Vagina (tissue), 2 donors: ENCODE data around the gene TNFAIP1. TPM values are rescaled to one million over a fixed set of nuclear protein-coding genes. Genes with fewer than 3 reads are reported as not detected.

ENCODE experiments used
- DNase-seq, 2 donors: peaks; one replicate each; pipeline ENCODE4 v3.0.0-alpha.2; 2017; ENCODE audit errors: extremely low spot score in 2 of 2
- H3K27ac ChIP-seq: fragments of 200-600 bp; sonication (generic); one replicate; pipeline ENCODE4 v1.5.1; 2019
- H3K27me3 ChIP-seq: fragments of 200-600 bp; sonication (generic); one replicate; pipeline ENCODE4 v1.5.1; 2019
- H3K36me3 ChIP-seq, 2 donors: fragments of 200-600 bp; sonication (generic); one replicate each; pipeline ENCODE4 v1.5.1; 2017 to 2019
- H3K4me1 ChIP-seq: fragments of 200-600 bp; sonication (generic); one replicate; pipeline ENCODE4 v1.5.1; 2019
- H3K4me3 ChIP-seq, 2 donors: fragments of 200-600 bp; sonication (generic); 1 replicate in 1 of 2; 2 replicates in 1 of 2; pipeline ENCODE4 v1.5.1; 2016 to 2019
- H3K9me3 ChIP-seq: fragments of 200-600 bp; sonication (generic); one replicate; pipeline ENCODE4 v1.5.1; 2019
- POLR2A ChIP-seq, 2 donors: fragments of 450-650 bp; IDR thresholded peaks; one replicate each; pipeline ENCODE4 v1.6.1; 2017; ENCODE audit warnings: antibody characterized with exemption in 2 of 2, mild to moderate bottlenecking in 2 of 2, moderate library complexity in 2 of 2
- POLR2AphosphoS5 ChIP-seq, 2 donors: sonication (generic); formaldehyde crosslinking; IDR thresholded peaks; one replicate each; pipeline ENCODE4 v1.9.0; 2017; ENCODE audit warnings: antibody characterized with exemption in 2 of 2, mild to moderate bottlenecking in 2 of 2, low read depth in 1 of 2; ENCODE audit not compliant: insufficient read depth in 1 of 2
- intact Hi-C: fragments of 100-400 bp; cut with DNase I; formaldehyde crosslinking; loops from one replicate; pipeline ENCODE4 v1.15.1; 2023
- total RNA-seq: library from RNA; depleted of rRNA; stranded (reverse); fragments of >200 nt; gene quantifications from one replicate; pipeline ENCODE4 v1.2.3, GENCODE V29; 2016
- TF ChIP-seq, protein P1 (sequence below), 3 experiments: fragments of 450-650 bp in 2 of 3; fragments of 200-600 bp in 1 of 3; sonication (generic) in 1 of 3; IDR thresholded peaks; one replicate each; pipeline ENCODE4 v1.5.1; 2017 to 2019; ENCODE audit warnings: antibody characterized with exemption in 3 of 3, mild to moderate bottlenecking in 2 of 3, moderate library complexity in 2 of 3

The TNFAIP1 gene
- total RNA-seq, 1 donor from 2014 or later, result 27.3 TPM

DNA sequence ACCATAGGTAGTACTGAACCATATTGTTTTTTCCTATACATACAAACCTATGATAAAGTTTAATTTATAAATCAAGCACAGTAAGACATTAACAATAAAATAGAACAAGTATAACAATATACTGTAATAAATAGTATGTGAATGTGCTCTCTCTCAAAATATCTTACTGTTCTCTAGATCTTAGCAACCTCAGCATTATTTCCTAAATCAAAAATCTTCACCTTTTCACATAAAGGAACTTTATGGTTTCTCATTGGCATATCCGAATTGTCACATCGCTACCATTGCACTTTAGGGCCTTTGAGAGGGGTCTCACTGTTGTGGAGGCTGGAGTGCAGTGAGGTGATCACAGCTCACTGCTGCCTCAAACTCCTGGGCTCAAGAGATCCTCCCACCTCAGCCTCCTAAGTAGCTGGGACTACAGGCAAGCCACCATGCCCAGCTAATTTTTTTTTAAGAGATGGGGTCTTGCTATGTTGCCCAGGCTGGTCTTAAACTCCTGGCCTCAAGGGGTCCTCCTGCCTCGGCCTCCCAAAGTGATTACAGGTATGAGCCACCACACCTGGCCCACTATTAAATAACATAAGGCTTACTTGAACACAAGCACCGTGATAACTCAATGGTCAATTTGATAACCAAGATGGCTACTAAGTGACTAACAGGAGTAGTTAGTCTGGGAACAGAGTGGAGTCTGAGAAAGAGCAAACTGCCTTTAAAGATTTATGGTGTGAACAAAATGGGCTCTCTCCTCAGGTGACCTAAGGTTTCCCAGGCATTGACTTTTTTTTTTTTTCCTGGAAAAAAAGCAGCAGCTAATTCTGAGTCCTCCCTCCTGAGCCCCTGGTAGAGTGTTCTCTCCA, 19.5 kb upstream of the TNFAIP1 start:
- Histone ChIP-seq H3K9me3 (no peaks in the 10 kb centered on the region), H3K27me3 (no peaks in the 10 kb centered on the region), H3K4me1 (peaks cover 19% of the 10 kb centered on the region), H3K27ac (no peak overlapping the region), H3K36me3 (no peaks in the 10 kb centered on the region), H3K4me3 (no peak overlapping the region)
- intact Hi-C loops, result no loop called here
- TF ChIP-seq POLR2A (IDR thresholded peaks at IDR 0.05), result no peak
- TF ChIP-seq, protein P1, sequence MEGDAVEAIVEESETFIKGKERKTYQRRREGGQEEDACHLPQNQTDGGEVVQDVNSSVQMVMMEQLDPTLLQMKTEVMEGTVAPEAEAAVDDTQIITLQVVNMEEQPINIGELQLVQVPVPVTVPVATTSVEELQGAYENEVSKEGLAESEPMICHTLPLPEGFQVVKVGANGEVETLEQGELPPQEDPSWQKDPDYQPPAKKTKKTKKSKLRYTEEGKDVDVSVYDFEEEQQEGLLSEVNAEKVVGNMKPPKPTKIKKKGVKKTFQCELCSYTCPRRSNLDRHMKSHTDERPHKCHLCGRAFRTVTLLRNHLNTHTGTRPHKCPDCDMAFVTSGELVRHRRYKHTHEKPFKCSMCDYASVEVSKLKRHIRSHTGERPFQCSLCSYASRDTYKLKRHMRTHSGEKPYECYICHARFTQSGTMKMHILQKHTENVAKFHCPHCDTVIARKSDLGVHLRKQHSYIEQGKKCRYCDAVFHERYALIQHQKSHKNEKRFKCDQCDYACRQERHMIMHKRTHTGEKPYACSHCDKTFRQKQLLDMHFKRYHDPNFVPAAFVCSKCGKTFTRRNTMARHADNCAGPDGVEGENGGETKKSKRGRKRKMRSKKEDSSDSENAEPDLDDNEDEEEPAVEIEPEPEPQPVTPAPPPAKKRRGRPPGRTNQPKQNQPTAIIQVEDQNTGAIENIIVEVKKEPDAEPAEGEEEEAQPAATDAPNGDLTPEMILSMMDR (IDR thresholded peaks at IDR 0.05), result no peak
- TF ChIP-seq POLR2AphosphoS5 (IDR thresholded peaks at IDR 0.05; ENCODE audit: insufficient read depth in 1 of 2, low read depth in 1 of 2), result no peak
- DNase-seq, result no peak

DNA sequence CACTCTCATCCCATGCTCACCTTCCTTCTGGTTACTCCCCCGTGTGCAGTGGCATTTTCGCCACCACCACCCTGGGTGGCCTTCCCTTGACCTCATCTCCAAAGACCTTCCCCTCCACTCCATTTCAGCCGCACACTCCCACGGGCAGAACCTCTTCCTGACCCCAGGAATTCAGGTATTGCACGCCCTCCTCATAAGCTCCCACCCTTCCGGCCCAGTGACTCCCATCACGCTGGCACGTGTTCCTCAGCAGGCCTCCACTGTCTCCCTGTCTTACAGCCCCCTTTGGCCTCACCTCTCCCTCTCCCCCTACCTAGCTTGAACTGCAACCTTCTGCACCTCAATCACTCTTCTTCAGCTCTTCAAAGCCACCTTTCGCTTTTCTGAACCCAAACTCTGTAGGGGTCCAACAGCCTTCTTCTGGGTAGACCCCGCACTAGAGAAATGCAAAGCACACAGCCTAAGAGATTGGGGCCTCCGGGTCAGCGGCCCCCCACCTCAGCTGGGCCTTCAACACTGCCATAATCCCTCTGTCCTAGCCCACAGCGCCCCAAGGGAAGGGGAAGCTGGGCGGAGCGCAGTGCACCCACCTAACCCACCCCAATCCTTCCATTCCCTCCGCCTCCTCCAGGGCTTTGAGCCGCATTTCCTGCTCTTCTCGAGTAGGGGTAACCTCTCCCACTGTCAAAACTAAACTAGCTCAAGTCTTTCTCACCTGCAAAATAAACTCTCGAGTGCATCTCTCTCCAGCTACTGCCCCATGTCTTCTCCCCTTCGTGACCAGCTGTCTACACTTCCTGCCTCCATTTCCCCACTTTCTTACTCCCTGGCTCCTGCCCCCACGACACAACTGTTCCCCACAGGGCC, 18.2 kb upstream of the TNFAIP1 start:
- Histone ChIP-seq H3K27ac (no peak overlapping the region), H3K4me3 (no peak overlapping the region), H3K36me3 (no peaks in the 10 kb centered on the region), H3K4me1 (peaks cover 19% of the 10 kb centered on the region), H3K9me3 (no peaks in the 10 kb centered on the region), H3K27me3 (no peaks in the 10 kb centered on the region)
- no peak for DNase-seq
- intact Hi-C loops, result no loop called here
- TF ChIP-seq, protein P1 (IDR thresholded peaks at IDR 0.05), result no peak
- TF ChIP-seq POLR2A (IDR thresholded peaks at IDR 0.05), result no peak
- no peak for TF ChIP-seq POLR2AphosphoS5 (IDR thresholded peaks at IDR 0.05; ENCODE audit: insufficient read depth in 1 of 2, low read depth in 1 of 2)

DNA sequence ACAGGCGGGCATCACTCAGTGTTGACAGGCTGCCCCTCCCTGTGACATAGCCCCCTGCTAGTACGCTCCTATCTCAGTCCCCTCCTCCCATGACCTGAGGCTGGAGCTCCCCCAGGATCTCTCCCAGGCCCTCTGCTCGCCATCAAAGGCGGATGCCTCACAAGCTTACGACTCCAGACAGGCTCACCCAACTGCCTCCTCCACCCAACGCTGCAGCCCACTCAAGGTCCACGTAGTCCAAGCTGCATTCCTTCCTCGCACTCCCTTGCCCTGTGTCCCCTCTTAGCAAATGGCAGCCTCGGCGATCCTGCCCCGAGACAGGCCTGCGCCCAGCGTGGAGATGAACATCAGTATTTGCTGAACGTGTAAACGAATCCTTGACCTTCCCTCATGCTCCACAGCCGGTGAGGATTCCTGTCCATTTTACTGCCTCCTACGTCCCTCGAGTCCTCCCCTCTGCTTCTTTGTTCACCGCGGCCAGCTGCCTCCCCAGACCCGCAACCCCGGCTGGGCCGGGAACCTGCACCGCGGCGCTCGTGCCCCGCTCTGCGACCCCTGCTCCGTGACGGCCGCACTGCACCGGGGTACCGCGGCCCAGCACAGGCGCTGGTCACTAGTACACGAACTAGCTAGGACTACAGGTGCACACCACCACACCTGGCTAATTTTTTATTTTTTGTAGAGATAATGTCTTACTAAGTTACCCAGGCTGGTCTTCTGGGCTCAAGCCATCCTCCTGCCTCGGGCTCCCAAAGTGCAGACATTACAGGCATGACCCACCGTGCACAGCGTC, 17.4 kb upstream of the TNFAIP1 start:
- Histone ChIP-seq H3K4me3 (peak overlapping the region; percentile 63 to 71), H3K27me3 (no peaks in the 10 kb centered on the region), H3K27ac (no peak overlapping the region), H3K4me1 (peaks cover 19% of the 10 kb centered on the region), H3K9me3 (no peaks in the 10 kb centered on the region), H3K36me3 (no peaks in the 10 kb centered on the region)
- TF ChIP-seq, protein P1 (IDR thresholded peaks at IDR 0.05), result no peak
- no peak for TF ChIP-seq POLR2AphosphoS5 (IDR thresholded peaks at IDR 0.05; ENCODE audit: insufficient read depth in 1 of 2, low read depth in 1 of 2)
- TF ChIP-seq POLR2A (IDR thresholded peaks at IDR 0.05), result no peak
- intact Hi-C loops, result no loop called here
- no peak for DNase-seq

DNA sequence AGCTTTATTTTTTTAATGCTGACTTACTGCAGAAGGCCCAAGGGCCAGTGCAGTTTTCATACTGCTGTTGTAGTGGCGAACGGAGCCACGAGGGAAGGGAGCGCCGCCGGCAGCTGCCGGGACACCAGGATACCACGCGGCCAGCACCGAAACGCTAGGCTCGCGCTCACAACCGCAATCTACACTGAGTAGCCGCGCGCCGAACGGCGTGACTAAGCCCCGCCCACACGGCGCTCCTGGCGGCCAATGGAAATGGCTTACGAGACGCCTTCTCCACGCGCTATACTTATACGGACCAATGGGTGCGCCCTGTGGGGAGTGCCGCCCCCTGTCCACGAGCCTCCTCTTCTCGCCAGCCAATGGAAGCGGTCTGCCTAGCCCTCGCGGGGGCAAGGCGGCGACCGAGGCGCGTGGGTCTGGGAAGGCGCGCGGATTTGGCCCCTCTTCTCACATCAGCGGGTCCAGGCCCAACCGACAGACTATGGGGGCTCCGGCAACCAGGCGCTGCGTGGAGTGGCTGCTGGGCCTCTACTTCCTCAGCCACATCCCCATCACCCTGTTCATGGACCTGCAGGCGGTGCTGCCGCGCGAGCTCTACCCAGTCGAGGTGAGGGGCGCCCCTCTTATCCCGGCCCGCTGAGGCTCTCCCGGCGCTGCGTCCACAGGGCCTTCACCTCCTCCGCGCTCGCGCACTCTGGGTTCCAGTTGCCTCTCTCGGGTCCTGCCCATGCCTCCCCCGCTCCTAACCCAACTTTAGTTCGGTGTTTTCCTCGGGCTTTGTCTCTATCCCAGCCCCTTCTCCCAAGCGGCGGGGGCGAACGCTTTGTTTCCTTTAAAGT, 16.6 kb upstream of the TNFAIP1 start, which contains the start of gene TMEM97:
TSS of gene TMEM97 (plus strand) at position 442 of the 839 bp plus-strand sequence. CDS start at position 482, 40 bp downstream.
- no peaks in the 10 kb centered on the region for H3K9me3 ChIP-seq
- peaks cover 19% of the 10 kb centered on the region for H3K4me1 ChIP-seq
- intact Hi-C loops, result no loop called here
- TF ChIP-seq, protein P1 (IDR thresholded peaks at IDR 0.05), result peak in 1 of 3 experiments; percentile 15
- TF ChIP-seq POLR2AphosphoS5 (IDR thresholded peaks at IDR 0.05; ENCODE audit: insufficient read depth in 1 of 2, low read depth in 1 of 2), result peak; percentile 77 to 92
- no peak for TF ChIP-seq POLR2A (IDR thresholded peaks at IDR 0.05)
- peak in 1 of 2 donors; percentile 97 for DNase-seq
- peak within 1 kb of the TSS; percentile 63 to 71 for H3K4me3 ChIP-seq
- no peaks in the 10 kb centered on the region for H3K27me3 ChIP-seq
- H3K36me3 ChIP-seq, result no peaks in the 10 kb centered on the region
- peak within 1 kb of the TSS; percentile 60 for H3K27ac ChIP-seq
